HG03095 (cell line): ENCODE data around the gene ARHGAP28.

Experiments used
- ATAC-seq: cut with Tn5 transposase; IDR thresholded peaks from one replicate; pipeline ENCODE4 v1.9.1; 2021; ENCODE audit warnings: moderate library complexity; ENCODE audit not compliant: unreplicated experiment

ARHGAP28 gene

DNA sequence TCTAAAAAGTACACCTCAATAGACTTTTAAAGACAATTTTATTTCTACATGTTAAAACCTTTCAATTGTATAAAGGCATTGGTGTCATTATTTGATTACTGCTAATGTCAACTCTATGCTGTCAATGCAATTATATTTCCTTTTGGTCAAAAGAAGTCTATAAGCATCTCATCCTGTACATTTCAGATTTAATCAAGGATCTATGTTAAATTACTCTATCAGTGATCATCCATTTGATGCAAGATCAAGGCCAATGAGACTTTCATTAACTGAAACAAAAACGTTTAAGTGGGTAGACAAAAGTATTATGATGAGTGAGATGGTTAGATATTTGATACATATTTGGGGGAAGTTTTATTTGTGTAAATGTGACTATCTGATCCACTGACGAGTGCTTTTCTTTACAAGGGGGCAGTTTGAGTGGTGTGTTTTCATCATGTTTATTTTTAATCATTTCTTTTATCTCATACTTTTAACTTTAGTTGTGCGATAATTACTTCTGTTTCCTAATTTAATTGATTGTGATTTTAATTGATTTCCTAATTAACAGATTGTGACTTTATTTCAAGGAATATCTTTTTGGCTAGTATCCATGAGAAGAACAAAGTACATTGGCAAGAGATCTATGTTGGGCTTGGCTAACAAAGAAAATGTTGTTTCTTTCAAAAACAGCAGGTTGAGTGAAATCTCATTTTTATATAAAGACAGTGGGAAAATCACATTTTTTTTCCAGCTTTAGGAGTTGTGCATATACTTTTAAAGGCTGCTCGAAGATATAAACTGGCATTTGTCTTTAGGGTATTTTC lies 1.1 kb downstream of the ARHGAP28 start:
- ATAC-seq, result no peak

DNA sequence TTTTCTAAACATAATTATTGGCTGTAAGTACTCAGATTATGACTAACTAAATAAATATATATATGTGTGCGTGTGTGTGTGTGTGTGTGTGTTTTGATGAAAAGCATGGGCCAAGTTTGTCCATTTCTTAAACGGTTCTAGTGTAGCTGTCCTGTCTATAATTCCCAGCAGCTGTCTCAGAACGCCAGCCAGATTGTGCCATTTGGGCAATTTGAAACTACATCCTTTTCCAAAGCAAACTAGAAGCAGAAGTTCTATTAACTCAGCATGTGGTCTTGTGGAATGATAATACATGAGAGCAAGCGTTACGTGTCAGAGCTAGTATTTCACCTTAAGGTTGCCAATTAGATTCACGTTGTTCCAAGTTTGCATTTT lies 1.7 kb downstream of the ARHGAP28 start:
- ATAC-seq, result no peak

DNA sequence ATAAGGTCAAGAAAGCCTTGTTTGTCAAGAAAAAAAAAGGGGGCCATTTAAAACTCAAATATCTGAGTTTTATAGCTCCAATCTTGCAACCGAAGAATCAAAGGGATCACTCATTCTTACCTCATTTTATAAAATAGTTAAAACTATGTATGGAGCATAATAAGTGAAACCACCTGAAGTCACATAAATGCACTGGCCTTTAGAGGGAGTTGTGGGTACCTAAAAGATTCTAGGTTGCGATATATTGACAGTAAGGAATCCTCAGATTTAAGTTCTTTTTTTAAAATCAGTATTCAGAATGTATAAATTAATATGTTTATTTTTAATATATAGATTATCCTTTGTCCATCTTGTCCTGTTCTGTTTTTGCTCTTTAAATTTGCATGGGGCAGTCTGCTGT lies 3.4 kb downstream of the ARHGAP28 start:
- ATAC-seq, result no peak

DNA sequence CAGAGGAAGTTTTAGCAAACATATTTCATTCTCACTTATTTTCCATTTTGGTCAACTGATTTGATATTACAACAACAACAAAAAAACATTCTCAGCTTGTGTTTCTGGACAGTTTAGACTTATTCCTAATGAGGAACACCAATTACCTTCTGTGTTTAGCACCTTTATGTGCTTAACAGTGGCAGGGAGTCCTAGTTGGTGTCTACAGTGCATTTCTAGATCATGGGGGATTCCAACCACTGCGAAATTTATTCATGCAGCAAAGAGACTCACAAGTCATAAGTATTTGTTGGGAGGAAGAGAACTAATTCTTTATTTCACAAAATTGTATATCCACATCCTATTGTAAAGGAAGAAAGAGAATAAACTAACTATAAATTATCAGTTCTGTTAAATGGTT lies 4.2 kb downstream of the ARHGAP28 start:
- ATAC-seq, result no peak

DNA sequence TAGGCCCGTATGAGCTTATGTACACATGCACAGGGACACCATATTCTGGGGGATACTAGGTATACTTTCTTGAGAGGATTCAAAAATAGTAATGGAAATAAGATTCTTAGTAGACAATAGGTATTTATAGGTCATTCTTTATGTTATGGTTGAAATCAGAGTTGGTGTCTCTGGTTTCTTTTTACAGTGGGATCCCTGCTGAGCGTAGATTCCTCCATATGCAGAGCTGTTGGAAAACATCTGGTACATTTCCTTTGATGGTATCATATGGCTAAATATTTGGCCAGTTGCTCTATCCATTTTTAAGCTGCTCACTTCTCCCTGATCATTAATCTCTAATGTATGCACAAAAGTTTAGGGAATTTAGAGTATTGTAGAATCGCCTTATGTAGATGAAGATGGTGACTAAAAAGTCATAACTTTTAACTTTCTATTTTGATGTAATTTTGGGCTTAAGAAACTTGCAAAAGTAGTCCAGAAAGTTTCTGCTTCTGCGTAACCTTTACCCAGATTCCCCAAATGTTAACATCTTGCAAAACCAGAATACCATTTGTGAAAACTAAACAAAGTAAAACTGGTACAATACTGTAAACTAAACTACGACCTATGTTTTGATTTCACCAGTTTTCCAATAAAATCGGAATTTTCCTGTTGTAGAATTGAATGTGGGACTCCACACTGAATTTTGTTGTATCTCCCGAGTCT lies 5.4 kb downstream of the ARHGAP28 start:
- no peak for ATAC-seq

DNA sequence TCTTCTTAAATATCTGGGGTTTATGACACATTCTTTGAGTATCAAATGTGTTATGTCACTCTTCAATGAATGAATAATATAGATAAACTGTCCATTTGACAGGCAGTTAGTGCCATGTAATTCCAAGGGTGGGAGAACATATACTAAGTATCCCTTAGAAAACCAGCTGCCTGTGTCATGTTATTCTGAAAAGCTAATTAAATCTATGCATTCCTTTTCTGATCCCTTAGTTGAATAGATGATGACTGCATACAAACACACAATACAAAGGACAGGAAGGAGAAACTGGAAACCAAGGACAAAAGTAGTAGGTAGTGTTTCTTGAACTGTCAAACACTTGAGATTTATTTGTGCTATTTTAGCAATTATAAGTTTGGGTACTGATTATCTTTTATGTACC lies 8.3 kb downstream of the ARHGAP28 start:
- no peak for ATAC-seq

DNA sequence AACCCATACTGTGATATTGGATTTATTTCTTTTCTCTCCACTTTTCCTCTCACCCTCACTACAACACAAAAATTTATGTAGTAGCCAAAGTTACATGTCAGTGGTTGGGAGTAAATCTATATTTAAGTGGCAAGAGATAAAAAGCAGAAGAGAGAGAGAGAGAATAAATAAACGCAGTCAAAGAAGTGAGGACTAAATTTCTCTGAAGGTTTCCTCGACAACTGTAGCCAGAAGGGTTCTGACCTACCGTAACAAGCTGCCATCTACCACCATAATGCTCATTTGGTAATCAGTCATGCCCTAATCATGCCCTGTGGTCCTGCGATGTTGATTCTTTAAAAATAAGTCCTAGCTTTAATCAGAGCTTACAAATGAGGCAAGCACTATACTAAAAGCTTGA lies 9.1 kb downstream of the ARHGAP28 start:
- no peak for ATAC-seq

DNA sequence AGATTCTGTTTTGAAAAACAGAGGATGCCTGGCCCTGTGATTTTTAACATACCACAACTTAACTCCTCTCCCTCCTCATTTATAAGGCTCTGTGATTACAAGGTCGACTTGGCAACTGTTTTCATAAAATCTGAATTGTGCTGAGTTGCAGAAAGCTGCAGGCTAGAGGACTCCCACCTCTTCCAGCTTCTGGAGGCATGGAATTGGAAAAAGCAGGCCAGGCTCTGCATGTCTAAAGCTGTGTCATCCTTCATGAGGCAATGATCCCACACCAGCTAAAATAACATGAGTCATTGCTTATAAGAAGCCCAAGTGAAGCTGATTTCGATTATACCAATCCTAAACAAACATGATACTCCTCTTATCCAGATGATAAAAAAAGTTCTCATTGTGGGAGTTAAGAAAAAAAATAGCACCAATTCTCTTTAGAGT lies 11.7 kb downstream of the ARHGAP28 start:
- no peak for ATAC-seq

DNA sequence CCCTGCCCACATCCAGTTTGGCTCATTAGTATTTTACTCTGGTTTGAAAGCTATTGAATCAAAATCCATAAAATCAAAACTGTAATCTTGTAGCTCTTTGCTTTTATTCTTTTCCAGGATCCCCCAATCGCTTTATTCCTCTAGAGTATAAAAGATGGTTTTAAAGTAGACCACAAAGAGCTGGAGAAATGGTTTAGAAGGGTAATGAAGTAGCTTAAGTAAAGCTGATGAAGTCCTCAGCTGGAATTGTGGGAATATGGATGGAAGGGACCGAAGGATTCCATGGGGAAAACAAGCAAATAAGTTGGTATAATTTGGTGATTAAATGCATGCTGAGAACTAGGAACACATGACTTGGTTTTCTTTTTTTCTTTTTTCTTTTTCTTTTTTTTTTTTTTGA lies 12.3 kb downstream of the ARHGAP28 start:
- no peak for ATAC-seq

DNA sequence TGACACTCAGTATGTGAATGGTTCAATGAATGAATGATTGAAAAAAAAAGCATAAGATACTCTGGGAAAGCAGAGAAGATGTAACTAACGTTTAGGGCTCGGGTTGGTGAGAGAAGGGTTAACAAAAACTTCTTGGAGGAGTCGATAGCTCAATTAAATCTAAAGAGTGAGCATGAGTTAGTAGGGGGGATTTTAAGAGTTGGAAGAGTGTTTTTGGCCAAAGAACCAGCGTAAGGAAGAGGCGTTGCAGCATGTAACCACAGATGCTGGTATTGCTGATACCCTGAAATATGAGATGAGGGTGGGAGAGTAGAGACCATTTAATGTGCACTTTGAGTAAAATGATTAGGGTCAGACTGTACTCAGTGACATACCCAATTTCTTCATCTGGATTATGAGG lies 14.5 kb downstream of the ARHGAP28 start:
- no peak for ATAC-seq

DNA sequence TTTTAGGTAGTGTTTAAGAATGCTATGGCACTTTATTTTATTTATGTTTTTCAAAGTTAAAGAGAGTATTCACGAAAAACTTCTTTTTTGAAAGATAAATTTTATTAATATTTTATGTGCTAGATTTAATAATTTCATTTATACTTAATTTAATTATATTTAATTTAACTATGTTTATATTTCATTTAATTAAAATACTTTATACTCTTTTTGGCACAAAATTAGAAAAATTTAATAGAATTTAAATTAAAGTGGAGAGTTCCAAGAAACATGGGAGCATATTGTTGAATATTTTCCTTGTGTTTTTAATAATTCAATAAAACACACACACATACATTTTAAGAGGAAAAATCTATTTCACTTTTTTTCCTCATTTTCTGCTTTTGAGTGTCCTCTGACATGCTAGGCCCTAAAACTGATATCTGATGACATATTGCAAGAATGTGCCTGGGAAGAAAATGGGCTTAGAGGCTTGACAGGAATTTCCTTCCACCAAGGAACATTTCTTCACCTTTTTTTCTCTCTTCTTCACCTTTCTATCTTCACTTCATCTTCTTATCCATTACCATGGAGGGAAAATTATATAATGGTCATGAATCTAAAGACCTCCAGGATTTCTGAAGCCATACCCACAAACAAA lies 15.4 kb downstream of the ARHGAP28 start:
- ATAC-seq, result no peak

DNA sequence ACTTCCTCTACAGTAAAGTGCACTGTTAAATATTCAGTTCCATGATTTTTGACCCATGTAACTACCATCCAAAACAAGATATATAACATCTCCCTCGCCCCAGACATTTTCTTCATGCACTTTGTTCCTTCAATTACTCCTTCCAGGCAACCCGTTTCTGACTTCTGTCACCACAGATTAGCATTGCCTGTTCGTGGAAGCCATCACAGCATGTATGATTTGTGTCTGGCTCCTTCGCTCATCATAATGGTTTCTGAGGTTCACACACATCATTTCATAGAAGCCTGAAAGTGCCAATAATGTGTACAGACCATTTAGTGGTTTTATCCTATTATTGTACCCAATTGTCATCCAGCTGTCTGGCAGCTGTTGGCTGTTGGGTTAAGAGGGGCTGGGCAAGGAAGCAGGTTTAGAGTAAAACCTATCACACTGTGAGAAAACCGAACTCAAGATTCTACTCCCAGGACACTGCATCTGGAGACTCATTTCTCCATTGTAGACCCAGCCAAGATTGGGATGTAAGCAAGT lies 16.1 kb downstream of the ARHGAP28 start:
- ATAC-seq, result no peak

DNA sequence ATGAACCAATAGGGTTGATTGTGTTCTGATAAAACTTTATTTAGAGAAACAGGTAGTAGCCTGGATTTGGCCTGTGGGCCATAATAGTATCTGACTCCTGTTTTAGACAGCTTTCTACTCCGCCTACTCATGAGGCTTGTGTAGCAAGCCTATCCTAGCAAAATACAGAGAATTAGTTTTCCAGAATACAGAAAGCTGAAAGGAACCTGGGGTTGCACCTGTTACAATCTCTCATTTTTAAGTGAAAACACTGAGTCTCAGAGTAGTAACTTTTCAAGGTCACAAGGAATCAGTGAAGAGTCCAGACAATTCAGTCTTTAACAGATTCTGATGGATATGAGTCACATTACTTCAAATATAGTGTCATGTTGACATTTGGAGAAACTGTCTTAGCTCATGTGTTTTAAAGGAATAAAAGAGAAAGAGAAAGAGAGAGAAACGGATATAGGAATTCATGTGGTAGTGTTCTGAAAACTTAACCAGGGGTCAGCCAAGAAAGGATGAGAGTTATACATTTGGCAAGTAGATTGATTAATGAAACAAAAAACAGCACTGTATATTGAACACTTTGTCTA lies 17.0 kb downstream of the ARHGAP28 start:
- no peak for ATAC-seq

DNA sequence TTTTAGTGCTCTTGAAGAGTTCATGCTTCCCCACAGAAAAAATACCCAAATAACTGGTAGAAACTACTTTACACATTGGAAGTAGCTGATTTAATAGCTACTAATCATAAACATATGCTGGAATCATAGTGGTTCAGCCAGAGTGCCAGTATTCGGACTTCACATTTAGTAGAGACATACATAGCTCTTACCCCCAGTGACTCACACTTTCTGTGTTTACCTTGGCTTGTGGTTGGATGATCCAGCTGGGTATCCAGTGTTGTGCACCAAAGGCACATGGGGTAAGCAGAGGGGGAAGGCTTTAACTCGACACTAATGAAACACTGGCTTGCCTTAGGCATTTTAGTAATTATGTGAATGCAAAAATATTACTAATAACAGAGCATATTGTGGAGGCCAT lies 18.1 kb downstream of the ARHGAP28 start:
- no peak for ATAC-seq

DNA sequence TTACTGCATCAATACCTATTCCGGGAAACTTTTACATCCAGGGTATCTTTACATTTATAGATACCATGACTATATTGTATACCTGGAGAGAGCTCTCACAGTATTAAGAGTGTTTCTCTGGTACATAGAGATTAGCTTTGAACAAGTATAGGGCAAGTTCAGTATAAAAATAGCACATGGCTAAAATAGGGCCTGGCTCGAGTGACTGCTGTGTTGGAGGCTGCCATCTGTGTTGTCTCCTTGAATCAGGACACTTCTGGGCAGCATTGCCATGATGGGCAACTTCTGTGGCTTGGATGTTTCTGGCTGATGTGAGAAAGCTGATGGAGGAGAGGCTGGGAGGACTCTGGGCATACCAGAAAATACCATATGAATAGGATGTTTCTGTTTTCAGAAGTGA lies 18.7 kb downstream of the ARHGAP28 start:
- no peak for ATAC-seq

DNA sequence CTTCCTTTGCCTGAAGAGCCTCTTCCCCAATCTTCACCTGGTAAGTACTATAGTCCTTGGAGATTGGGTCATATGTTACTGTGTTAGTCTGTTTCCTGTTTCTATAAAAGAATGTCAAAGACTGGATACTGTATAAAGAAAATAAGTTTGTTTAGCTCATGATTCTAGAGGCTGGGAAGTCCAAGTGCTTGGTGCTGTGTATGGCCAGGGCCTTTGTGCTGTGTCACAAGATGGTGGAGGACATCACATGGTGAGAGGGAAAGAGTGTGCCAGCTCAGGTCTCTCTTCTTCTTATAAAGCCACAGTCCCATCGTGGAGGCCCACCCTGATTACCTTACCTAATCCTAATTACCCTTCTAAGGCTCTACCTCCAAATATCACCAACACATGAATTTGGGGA lies 20.9 kb downstream of the ARHGAP28 start:
- no peak for ATAC-seq

DNA sequence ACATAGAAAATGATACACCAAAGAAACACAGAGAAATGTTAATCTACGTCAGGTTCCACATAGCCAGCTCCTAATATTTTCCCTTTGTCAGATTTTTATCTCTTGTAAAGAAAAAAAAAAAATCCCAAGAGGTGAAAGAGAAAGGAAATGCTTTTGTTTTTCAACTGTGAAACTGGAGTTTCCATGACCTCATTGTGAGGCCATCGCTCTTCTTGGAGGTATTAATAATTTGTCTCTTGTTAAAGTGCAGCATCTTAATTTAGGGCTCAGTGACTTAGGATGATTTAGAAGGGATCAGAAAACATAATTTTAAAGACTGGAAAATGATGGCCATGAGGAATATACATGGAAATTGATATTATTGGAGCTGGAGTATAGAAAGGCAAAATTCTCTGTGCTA lies 21.7 kb downstream of the ARHGAP28 start:
- no peak for ATAC-seq

DNA sequence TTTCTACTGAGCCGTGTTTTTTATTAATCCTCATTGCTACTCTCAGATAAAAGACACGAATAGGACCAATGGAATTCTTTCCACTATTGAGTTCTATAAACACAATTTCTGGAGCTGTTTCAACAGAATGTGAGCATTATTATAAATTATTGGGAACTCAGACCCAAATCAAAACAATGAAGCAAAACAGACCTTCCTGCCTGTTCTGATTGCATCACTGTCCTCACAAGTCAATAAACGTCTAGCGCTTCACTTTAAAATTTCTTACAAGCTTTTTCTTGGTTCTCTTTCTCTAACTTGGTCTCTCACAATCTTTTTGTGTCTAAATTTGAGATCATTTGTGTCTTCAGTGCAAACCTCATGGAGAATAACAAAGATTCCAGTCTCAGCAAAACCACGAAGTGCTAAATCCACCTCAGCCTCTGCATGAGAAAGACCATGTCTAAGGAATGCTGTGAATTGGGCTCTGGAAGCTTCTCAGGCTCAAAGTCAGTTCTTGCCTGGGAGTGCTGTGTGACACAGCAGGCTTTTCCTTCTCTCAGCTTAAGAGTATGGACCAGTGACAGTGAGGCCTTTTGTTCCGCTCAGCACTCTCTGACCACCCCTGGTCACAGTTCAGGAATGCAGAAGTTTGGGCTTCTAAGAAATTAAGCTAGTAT lies 22.8 kb downstream of the ARHGAP28 start:
- ATAC-seq, result no peak

DNA sequence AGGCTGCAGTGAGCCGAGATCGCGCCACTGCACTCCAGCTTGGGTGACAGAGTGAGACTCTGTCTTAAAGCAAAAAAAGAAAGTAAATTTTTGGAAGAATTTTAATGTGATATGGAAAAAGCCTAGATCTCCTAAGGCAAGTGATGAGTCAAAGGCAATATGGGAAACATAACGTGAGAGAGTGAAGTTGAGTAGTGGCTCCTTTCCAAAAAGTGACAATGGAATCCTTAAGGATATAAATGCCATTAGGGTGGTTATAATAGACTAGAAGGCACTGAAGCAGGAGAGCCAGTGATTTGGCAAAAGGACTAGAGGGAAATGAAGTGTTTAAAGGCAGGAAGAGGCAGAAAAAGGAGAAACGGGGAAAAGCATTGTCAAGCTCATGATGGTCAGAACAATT lies 25.6 kb downstream of the ARHGAP28 start:
- no peak for ATAC-seq

DNA sequence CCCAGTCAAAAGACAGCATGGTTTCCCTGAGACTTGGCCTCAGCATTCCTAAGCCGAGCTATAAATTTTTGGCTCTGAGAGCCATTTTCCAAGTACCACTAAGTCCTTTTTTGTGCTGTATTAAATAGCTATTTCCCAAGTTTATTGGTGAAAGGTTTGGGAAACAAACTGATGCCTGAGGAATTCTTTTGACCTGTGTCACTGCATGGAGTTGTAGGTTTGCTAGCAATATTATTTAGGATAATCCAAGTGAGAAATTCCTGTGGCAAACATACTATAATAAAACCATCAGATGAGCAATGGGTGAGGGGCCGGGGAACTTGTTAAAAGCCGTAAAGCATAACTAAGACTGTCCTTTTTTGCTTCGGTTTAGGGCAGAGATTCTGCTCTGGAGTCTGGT lies 28.4 kb downstream of the ARHGAP28 start:
- no peak for ATAC-seq

DNA sequence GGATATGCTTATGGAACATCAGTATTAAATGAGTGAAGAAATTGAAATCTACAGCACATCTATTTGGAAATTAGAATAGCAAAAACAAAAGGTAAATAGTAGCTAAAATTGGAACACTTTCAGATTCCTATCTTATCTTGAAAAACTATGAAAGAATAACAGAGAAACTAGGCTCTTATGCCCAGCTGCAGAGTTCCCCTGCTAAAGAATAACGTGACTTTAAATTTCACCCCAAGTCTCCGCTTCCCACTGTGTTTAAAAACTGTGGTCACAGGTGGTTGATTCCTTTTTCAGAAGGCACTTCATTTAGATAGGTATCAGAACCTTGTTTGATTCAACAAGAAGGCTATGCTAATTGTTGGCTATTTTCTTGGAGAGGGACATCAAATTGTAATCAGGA lies 30.1 kb downstream of the ARHGAP28 start:
- ATAC-seq, result no peak
